ENCODE measurements around the gene DZIP1.

DNA sequence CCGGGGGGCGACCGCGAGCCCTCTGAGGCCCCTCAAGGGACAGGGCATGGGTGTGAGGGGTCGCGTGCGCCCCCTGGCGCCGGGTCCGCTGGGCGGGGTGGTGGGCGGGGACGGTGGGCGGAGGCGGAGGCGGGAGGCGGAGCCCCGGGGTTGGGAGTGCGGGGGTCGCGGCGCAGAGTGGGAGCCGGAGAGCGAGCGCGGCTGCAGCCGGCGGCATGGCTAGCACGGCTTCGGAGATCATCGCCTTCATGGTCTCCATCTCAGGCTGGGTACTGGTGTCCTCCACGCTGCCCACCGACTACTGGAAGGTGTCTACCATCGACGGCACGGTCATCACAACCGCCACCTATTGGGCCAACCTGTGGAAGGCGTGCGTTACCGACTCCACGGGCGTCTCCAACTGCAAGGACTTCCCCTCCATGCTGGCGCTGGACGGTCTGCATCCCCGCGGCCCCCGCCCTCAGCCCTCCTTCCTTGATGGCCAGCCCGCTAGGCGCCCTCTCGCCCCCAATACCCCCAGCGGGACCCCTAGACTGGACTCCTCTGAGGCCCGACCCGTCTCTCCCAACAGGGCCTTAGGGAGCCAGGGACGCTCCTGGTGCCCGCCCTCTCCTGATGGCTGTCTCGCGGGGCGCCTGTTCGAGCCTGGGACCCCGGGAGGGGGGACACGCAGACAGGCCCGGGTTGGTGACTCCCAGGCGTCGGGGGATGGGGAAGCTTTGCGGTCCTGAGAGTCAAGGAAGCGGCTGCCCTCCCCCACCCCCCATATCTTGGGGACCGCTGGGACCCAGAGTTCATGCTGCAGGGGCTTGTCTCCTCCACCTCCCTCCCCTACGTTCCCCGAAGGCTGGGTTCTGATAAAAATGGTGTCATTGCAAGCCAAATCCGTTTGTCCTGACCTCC is 91.7 kb downstream of the DZIP1 start, which contains the start of gene CLDN10:
- TF ChIP-seq EZH2 (IDR thresholded peaks at IDR 0.05; ENCODE audit: borderline replicate concordance, insufficient read depth, low read depth, low read length, poor library complexity, severe bottlenecking), result no peak
- TF ChIP-seq, protein P1, sequence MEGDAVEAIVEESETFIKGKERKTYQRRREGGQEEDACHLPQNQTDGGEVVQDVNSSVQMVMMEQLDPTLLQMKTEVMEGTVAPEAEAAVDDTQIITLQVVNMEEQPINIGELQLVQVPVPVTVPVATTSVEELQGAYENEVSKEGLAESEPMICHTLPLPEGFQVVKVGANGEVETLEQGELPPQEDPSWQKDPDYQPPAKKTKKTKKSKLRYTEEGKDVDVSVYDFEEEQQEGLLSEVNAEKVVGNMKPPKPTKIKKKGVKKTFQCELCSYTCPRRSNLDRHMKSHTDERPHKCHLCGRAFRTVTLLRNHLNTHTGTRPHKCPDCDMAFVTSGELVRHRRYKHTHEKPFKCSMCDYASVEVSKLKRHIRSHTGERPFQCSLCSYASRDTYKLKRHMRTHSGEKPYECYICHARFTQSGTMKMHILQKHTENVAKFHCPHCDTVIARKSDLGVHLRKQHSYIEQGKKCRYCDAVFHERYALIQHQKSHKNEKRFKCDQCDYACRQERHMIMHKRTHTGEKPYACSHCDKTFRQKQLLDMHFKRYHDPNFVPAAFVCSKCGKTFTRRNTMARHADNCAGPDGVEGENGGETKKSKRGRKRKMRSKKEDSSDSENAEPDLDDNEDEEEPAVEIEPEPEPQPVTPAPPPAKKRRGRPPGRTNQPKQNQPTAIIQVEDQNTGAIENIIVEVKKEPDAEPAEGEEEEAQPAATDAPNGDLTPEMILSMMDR (IDR thresholded peaks at IDR 0.05), result no peak
